Spleen (tissue), 7 donors: ENCODE data around the gene CD8B.
"Not testable (repeated sequence)": the region's sequence is repeated elsewhere in the genome, so short reads cannot be mapped to it uniquely, and the experiment has no call there.

Experiments used
- CTCF ChIP-seq, 11 experiments: fragments of 200-600 bp in 7 of 11; fragments of 450-650 bp in 4 of 11; sonication (generic) in 4 of 11; IDR thresholded peaks in 8 of 11; conservative IDR thresholded peaks in 3 of 11; 1 replicate in 7 of 11; 2 replicates in 4 of 11; pipeline versions ENCODE4 v1.4.0 to v1.8.0; 2016 to 2021; ENCODE audit warnings: antibody characterized with exemption in 11 of 11, inconsistent platforms in 4 of 11, mild to moderate bottlenecking in 1 of 11
- POLR2A ChIP-seq, 3 donors: fragments of 450-650 bp; IDR thresholded peaks; one replicate each; pipeline ENCODE4 v1.5.1; 2017; ENCODE audit warnings: antibody characterized with exemption in 3 of 3, mild to moderate bottlenecking in 1 of 3
- donor health status: DM: no; HTN: no; CAD: no; lungs with moderate emphysema.
- donor health status: DM: no; HTN: no; CAD: no.
- donor health status: DM: no; HTN: no; CAD: no.

DNA sequence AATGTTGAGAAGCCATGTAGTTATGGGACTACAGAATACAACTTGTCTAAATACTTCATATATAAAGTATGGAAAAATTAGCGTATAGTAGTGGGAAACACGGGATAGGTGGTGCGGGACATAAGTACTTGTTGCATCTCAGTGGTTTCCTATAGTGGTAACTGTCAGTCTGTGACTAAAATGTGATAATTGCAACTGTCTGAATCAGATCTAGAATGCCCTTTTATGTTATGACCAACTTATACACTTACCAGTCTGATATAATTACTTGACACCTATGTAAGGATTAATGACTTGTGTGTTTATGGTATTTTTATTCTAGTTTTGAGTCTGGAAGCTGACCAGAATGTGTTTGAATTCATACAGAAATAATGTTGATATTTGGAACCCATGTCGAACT, 9.3 kb upstream of the CD8B start:
- not testable (repeated sequence) for TF ChIP-seq CTCF (IDR thresholded peaks at IDR 0.05 in 8 of 11, conservative IDR thresholded peaks at IDR 0.05 in 3 of 11); POLR2A (IDR thresholded peaks at IDR 0.05)
